Liver (tissue), 9 donors: ENCODE data around the gene ESD. TPM values are rescaled to one million over a fixed set of nuclear protein-coding genes. Genes with fewer than 3 reads are reported as not detected.

ENCODE experiments used
- DNase-seq: peaks from one replicate; pipeline ENCODE4 v3.0.0-alpha.2; 2017; ENCODE audit warnings: low spot score
- H3K27ac ChIP-seq, 2 donors: one replicate each; pipeline ENCODE4 v1.7.0; 2013; ENCODE audit warnings: inconsistent platforms in 2 of 2, low read length in 2 of 2, control low read depth in 1 of 2, low read depth in 1 of 2, mild to moderate bottlenecking in 1 of 2
- H3K27me3 ChIP-seq, 4 donors: one replicate each; pipeline versions ENCODE4 v1.6.1 to v1.7.0; 2013; ENCODE audit warnings: low read length in 3 of 4, inconsistent platforms in 1 of 4, mild to moderate bottlenecking in 1 of 4, moderate library complexity in 1 of 4; ENCODE audit not compliant: control insufficient read depth in 4 of 4, insufficient read depth in 4 of 4
- H3K36me3 ChIP-seq, 4 donors: one replicate each; pipeline versions ENCODE4 v1.6.1 to v1.7.0; 2013; ENCODE audit warnings: low read length in 3 of 4, mild to moderate bottlenecking in 3 of 4, low read depth in 1 of 4, moderate library complexity in 1 of 4; ENCODE audit not compliant: control insufficient read depth in 4 of 4, insufficient read depth in 3 of 4
- H3K4me1 ChIP-seq, 4 donors: one replicate each; pipeline versions ENCODE4 v1.6.1 to v1.7.0; 2013; ENCODE audit warnings: low read length in 3 of 4, mild to moderate bottlenecking in 3 of 4, moderate library complexity in 1 of 4; ENCODE audit not compliant: control insufficient read depth in 4 of 4, insufficient read depth in 4 of 4
- H3K4me3 ChIP-seq, 3 donors: one replicate each; pipeline versions ENCODE4 v1.6.1 to v1.7.0; 2013; ENCODE audit warnings: low read length in 3 of 3, control low read depth in 1 of 3, low read depth in 1 of 3, mild to moderate bottlenecking in 1 of 3
- H3K9ac ChIP-seq, 2 donors: one replicate each; pipeline ENCODE4 v1.7.0; 2013; ENCODE audit warnings: low read length in 2 of 2, mild to moderate bottlenecking in 2 of 2, moderate library complexity in 2 of 2, control low read depth in 1 of 2, low read depth in 1 of 2
- H3K9me3 ChIP-seq, 4 donors: one replicate each; pipeline versions ENCODE4 v1.6.1 to v1.7.0; 2013; ENCODE audit warnings: low read length in 3 of 4; ENCODE audit not compliant: control insufficient read depth in 4 of 4
- CTCF ChIP-seq: fragments of 150-350 bp; IDR thresholded peaks from 2 replicates; pipeline ENCODE4 v1.5.1; 2017; ENCODE audit warnings: improper control_type of control experiment, low read depth, low read length; ENCODE audit not compliant: missing input control
- EGR1 ChIP-seq, 2 donors: IDR thresholded peaks; 2 replicates each; pipeline ENCODE4 v1.6.1; 2016 to 2018; ENCODE audit warnings: antibody characterized with exemption in 2 of 2, low read depth in 2 of 2
- FOXA1 ChIP-seq: IDR thresholded peaks from 2 replicates; pipeline ENCODE4 v1.6.1; 2016; ENCODE audit warnings: antibody characterized with exemption
- FOXA2 ChIP-seq: IDR thresholded peaks from 2 replicates; pipeline ENCODE4 v1.6.1; 2016; ENCODE audit warnings: antibody characterized with exemption
- GABPA ChIP-seq, 2 donors: IDR thresholded peaks in 1 of 2; conservative IDR thresholded peaks in 1 of 2; 2 replicates each; pipeline ENCODE4 v1.6.1; 2016; ENCODE audit warnings: antibody characterized with exemption in 2 of 2, mild to moderate bottlenecking in 1 of 2, moderate library complexity in 1 of 2
- HNF4A ChIP-seq, 2 donors: conservative IDR thresholded peaks; 2 replicates each; pipeline ENCODE4 v1.6.1; 2016; ENCODE audit warnings: antibody characterized with exemption in 2 of 2, mild to moderate bottlenecking in 2 of 2
- HNF4G ChIP-seq: IDR thresholded peaks from 2 replicates; pipeline ENCODE4 v1.6.1; 2016; ENCODE audit warnings: antibody characterized with exemption
- JUND ChIP-seq, 2 donors: IDR thresholded peaks; 2 replicates each; pipeline ENCODE4 v1.6.1; 2016; ENCODE audit warnings: antibody characterized with exemption in 2 of 2
- MAX ChIP-seq: IDR thresholded peaks from 2 replicates; pipeline ENCODE4 v1.6.1; 2016; ENCODE audit warnings: antibody characterized with exemption
- NR2F2 ChIP-seq: IDR thresholded peaks from 2 replicates; pipeline ENCODE4 v1.6.1; 2016; ENCODE audit warnings: antibody characterized with exemption
- RAD21 ChIP-seq, 2 donors: IDR thresholded peaks; 2 replicates each; pipeline ENCODE4 v1.6.1; 2016; ENCODE audit warnings: antibody characterized with exemption in 2 of 2, mild to moderate bottlenecking in 2 of 2
- REST ChIP-seq: IDR thresholded peaks from 2 replicates; pipeline ENCODE4 v1.6.1; 2016; ENCODE audit warnings: antibody characterized with exemption, mild to moderate bottlenecking
- RXRA ChIP-seq, 2 donors: IDR thresholded peaks; 2 replicates each; pipeline ENCODE4 v1.6.1; 2017 to 2018; ENCODE audit warnings: antibody characterized with exemption in 2 of 2, mild to moderate bottlenecking in 1 of 2
- SP1 ChIP-seq: IDR thresholded peaks from 2 replicates; pipeline ENCODE4 v1.6.1; 2018; ENCODE audit warnings: antibody characterized with exemption, mild to moderate bottlenecking
- YY1 ChIP-seq: IDR thresholded peaks from 2 replicates; pipeline ENCODE4 v1.6.1; 2016; ENCODE audit warnings: antibody characterized with exemption, mild to moderate bottlenecking
- ZBTB33 ChIP-seq: IDR thresholded peaks from 2 replicates; pipeline ENCODE4 v1.6.1; 2016; ENCODE audit warnings: antibody characterized with exemption
- WGBS: extraction: QIAGEN DNeasy Blood & Tissue Kit; methylation state at CpG from one replicate; pipeline ENCODE4 v1.1.7; 2013; 5-methylcytosine and 5-hydroxymethylcytosine counted together
- polyA plus RNA-seq, 2 donors: library from polyadenylated mRNA; stranded (reverse) in 1 of 2; unstranded in 1 of 2; fragments of 200-250 nt in 1 of 2; fragments of >200 nt in 1 of 2; fragmentation: Nextera tagmentation in 1 of 2; extraction: Ambion mirVana in 1 of 2; gene quantifications; one replicate each; pipeline versions ENCODE4 v1.2.1 to v1.2.3, GENCODE V29; 2013 to 2015
- total RNA-seq, 2 donors: library from RNA; depleted of rRNA; stranded (reverse); fragments of >200 nt; gene quantifications; one replicate each; pipeline ENCODE4 v1.2.3, GENCODE V29; 2014
- donor health status: healthy.
- donor health status: healthy.
- donor health status: healthy.
- donor health status: healthy.
- donor health status: healthy.

ESD gene
- total and polyA plus RNA-seq, 4 donors, result 63.3 to 146 (median 72.0) TPM

- Histone ChIP-seq H3K4me1 (peaks cover 2 to 7% (median 5%) of the 10 kb centered on the region in 4 donors), H3K27me3 (no peaks in the 10 kb centered on the region), H3K9ac (no peak overlapping the region), H3K27ac (no peak overlapping the region), H3K4me3 (no peak overlapping the region), H3K36me3 (peaks cover 0 to 1% (median 0%) of the 10 kb centered on the region in 4 donors), H3K9me3 (peaks cover 0 to 8% (median under 1%) of the 10 kb centered on the region in 4 donors)
- WGBS, result 72% methylated on average over 1 of the region's 1 CpG
- TF ChIP-seq EGR1 (IDR thresholded peaks at IDR 0.05; ENCODE audit: low read depth in 2 of 2), result no peak
- no peak for TF ChIP-seq FOXA2
- no peak for TF ChIP-seq YY1
- TF ChIP-seq REST, result no peak
- no peak for TF ChIP-seq CTCF
- no peak for TF ChIP-seq RXRA (IDR thresholded peaks at IDR 0.05)
- TF ChIP-seq HNF4G, result no peak
- no peak for TF ChIP-seq FOXA1
- TF ChIP-seq NR2F2, result no peak
- no peak for TF ChIP-seq RAD21 (IDR thresholded peaks at IDR 0.05)
- no peak for TF ChIP-seq HNF4A (conservative IDR thresholded peaks at IDR 0.05)
- no peak for TF ChIP-seq ZBTB33
- TF ChIP-seq MAX, result no peak
- no peak for TF ChIP-seq GABPA (IDR thresholded peaks at IDR 0.05 in 1 of 2, conservative IDR thresholded peaks at IDR 0.05 in 1 of 2)
- no peak for DNase-seq
These were observed 20.1 kb upstream of the ESD start for GRCh38 chr13:46817095-46817494.

- Histone ChIP-seq H3K9me3 (peaks cover 0 to 9% (median under 1%) of the 10 kb centered on the region in 4 donors), H3K27ac (no peak overlapping the region), H3K27me3 (no peaks in the 10 kb centered on the region), H3K9ac (no peak overlapping the region), H3K4me3 (no peak overlapping the region), H3K4me1 (peaks cover 2 to 7% (median 5%) of the 10 kb centered on the region in 4 donors), H3K36me3 (peaks cover 0 to 2% (median 0%) of the 10 kb centered on the region in 4 donors)
- TF ChIP-seq JUND (IDR thresholded peaks at IDR 0.05), result no peak
- no peak for TF ChIP-seq SP1
- no peak for DNase-seq
- WGBS, result 86% methylated on average over 1 of the region's 1 CpG
These were observed 19.4 kb upstream of the ESD start for GRCh38 chr13:46816371-46816770.
